ENCODE results near the gene GIMD1.

GRCh38 chr4:106368678-106369077 lies at the start of gene GIMD1:
- TF ChIP-seq YY1 (IDR thresholded peaks at IDR 0.05; ENCODE audit: insufficient read depth, insufficient read length) (no peak), ZNF274 (IDR thresholded peaks at IDR 0.05; ENCODE audit: low read depth, low read length) (no peak), SUZ12 (IDR thresholded peaks at IDR 0.05; ENCODE audit: extremely low read depth, insufficient read depth, insufficient read length) (no peak)

Measured in NT2/D1 (cell line).